Natural killer cell (primary cell): ENCODE data around the gene LYAR. TPM values are rescaled to one million over a fixed set of nuclear protein-coding genes. Genes with fewer than 3 reads are reported as not detected.

ENCODE experiments used
- ATAC-seq, 3 donors: fragments of 150-1000 bp in 2 of 3; fragments of 200-7000 bp in 1 of 3; cut with Tn5 transposase; 1 replicate in 1 of 3; 2 replicates in 2 of 3; pipeline ENCODE4 v1.10.0; 2021; ENCODE audit warnings: mild to moderate bottlenecking in 2 of 3, moderate library complexity in 2 of 3
- DNase-seq, 2 donors: peaks; one replicate each; pipeline versions ENCODE4 v3.0.0 to v3.0.0-alpha.2; 2013 to 2021; ENCODE audit warnings: mixed read lengths in 1 of 2
- H3K27ac ChIP-seq: one replicate; pipeline ENCODE4 v1.5.1; 2013; ENCODE audit warnings: mild to moderate bottlenecking, low read length
- H3K27me3 ChIP-seq: one replicate; pipeline ENCODE4 v1.6.1; 2013; ENCODE audit warnings: low read length; ENCODE audit not compliant: control insufficient read depth, insufficient read depth
- H3K36me3 ChIP-seq: one replicate; pipeline ENCODE4 v1.6.1; 2013; ENCODE audit warnings: low read length; ENCODE audit not compliant: control insufficient read depth, insufficient read depth
- H3K4me1 ChIP-seq: one replicate; pipeline ENCODE4 v1.6.1; 2013; ENCODE audit warnings: low read length; ENCODE audit not compliant: control insufficient read depth, insufficient read depth
- H3K4me3 ChIP-seq: one replicate; pipeline ENCODE4 v1.5.1; 2013; ENCODE audit warnings: low read length
- H3K9me3 ChIP-seq: one replicate; pipeline ENCODE4 v1.6.1; 2013; ENCODE audit warnings: low read length; ENCODE audit not compliant: control insufficient read depth, insufficient read depth
- H3K27ac Mint-ChIP-seq, 2 donors: one replicate each; pipeline ENCODE4 v1.8.0; 2022; ENCODE audit warnings: mild to moderate bottlenecking in 2 of 2, mixed read lengths in 2 of 2, moderate library complexity in 1 of 2
- H3K27me3 Mint-ChIP-seq, 2 donors: one replicate each; pipeline ENCODE4 v1.8.0; 2022; ENCODE audit warnings: low read depth in 2 of 2, mixed read lengths in 2 of 2
- H3K36me3 Mint-ChIP-seq: one replicate; pipeline ENCODE4 v1.8.0; 2022; ENCODE audit warnings: mixed read lengths
- H3K4me1 Mint-ChIP-seq, 2 donors: one replicate each; pipeline ENCODE4 v1.8.0; 2022; ENCODE audit warnings: mixed read lengths in 2 of 2
- H3K4me3 Mint-ChIP-seq: one replicate; pipeline ENCODE4 v1.8.0; 2022; ENCODE audit warnings: mild to moderate bottlenecking, moderate library complexity, mixed read lengths
- H3K9me3 Mint-ChIP-seq, 2 donors: one replicate each; pipeline ENCODE4 v1.8.0; 2022; ENCODE audit warnings: mixed read lengths in 2 of 2
- WGBS: methylation state at CpG from one replicate; pipeline ENCODE4 v1.1.7; 2013; ENCODE audit warnings: missing lambda C conversion rate; ENCODE audit not compliant: insufficient coverage; 5-methylcytosine and 5-hydroxymethylcytosine counted together
- intact Hi-C: fragments of 100-400 bp; cut with micrococcal nuclease; formaldehyde crosslinking; loops from one replicate; pipeline ENCODE4 v1.14.2; 2022
- total RNA-seq, 4 donors: library from RNA; stranded (reverse); fragments of 120-200 nt in 1 of 4; gene quantifications; one replicate each; pipeline versions ENCODE4 v1.2.3 to v1.2.4, GENCODE V29; 2013 to 2022
- TF ChIP-seq, protein P1 (sequence below): fragments of 200-600 bp; IDR thresholded peaks from one replicate; pipeline ENCODE4 v1.8.0; 2022; ENCODE audit warnings: antibody characterized with exemption

LYAR gene
- total RNA-seq, 3 donors from 2014 or later (not counting 1 experiment from before 2014, with no cell fraction given): 42.9 to 81.1 (median 55.8) TPM

DNA sequence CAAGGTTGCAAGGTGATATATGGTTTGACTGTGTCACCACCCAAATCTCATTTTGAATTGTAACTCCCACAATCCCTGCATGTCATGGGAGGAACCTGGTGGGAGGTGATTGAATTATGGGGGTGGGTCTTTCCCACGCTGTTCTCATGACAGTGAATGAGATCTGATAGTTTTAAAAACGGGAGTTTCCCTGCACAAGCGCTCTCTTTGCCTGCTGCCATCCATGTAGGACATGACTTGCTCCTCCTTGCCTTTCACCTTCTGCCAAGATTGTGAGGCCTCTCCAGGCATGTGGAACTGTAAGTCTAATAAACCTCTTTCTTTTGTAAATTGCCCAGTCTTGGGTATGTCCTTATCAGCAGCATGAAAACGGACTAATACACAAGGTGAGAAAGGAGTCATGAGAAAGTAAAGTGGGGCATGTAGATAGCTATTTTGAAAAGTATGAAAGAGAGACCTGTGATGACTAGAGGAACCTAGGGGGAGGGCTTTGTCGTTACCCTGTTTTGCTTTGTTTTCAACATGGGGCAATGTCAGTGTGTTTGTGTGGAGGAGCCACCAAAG, 6.4 kb upstream of the LYAR start:
- Histone ChIP-seq H3K27me3 (no peaks in the 10 kb centered on the region), H3K4me3 (no peak overlapping the region), H3K9me3 (no peaks in the 10 kb centered on the region), H3K36me3 (peaks cover 18% of the 10 kb centered on the region), H3K4me1 (no peaks in the 10 kb centered on the region), H3K27ac (no peak overlapping the region)
- ATAC-seq: no peak
- H3K9me3 Mint-ChIP-seq: no peaks in the 10 kb centered on the region
- H3K4me1 Mint-ChIP-seq: peaks cover 19 to 62% of the 10 kb centered on the region in 2 donors
- no peaks in the 10 kb centered on the region for H3K27me3 Mint-ChIP-seq
- 95% methylated on average over 5 of the region's 5 CpGs for WGBS
- no peak overlapping the region for H3K4me3 Mint-ChIP-seq
- H3K36me3 Mint-ChIP-seq: no peaks in the 10 kb centered on the region
- TF ChIP-seq, protein P1, sequence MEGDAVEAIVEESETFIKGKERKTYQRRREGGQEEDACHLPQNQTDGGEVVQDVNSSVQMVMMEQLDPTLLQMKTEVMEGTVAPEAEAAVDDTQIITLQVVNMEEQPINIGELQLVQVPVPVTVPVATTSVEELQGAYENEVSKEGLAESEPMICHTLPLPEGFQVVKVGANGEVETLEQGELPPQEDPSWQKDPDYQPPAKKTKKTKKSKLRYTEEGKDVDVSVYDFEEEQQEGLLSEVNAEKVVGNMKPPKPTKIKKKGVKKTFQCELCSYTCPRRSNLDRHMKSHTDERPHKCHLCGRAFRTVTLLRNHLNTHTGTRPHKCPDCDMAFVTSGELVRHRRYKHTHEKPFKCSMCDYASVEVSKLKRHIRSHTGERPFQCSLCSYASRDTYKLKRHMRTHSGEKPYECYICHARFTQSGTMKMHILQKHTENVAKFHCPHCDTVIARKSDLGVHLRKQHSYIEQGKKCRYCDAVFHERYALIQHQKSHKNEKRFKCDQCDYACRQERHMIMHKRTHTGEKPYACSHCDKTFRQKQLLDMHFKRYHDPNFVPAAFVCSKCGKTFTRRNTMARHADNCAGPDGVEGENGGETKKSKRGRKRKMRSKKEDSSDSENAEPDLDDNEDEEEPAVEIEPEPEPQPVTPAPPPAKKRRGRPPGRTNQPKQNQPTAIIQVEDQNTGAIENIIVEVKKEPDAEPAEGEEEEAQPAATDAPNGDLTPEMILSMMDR: no peak
- no peak for DNase-seq
- peak overlapping the region in 1 of 2 donors; percentile 29 for H3K27ac Mint-ChIP-seq
- intact Hi-C loops: no loop called here

DNA sequence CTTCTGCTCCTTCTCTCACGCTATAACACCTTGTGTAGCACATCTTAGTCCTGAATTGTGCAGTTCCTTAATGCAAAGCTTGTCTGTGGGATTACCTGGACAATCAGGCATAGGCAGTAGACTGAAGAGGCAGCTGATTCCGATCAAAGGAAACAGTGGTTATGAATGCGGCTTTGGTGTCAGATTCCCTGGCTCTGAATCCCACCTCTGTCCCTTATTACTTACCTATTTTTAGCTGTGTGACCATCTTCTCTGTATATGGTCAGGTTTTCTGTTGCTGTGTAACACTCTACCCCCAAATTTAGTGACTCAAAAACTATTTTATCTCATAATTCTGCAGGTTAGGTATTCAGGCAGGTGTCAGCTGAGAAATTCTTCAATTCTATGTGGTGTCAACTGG, 3.3 kb upstream of the LYAR start:
- Mint-ChIP-seq H3K27me3 (no peaks in the 10 kb centered on the region), H3K4me1 (peaks cover 37 to 72% of the 10 kb centered on the region in 2 donors)
- intact Hi-C loops: no loop called here

GRCh38 chr4:4289597-4289940, 385 bp downstream of the LYAR start:
- DNase-seq: no peak
- Histone ChIP-seq H3K9me3 (no peaks in the 10 kb centered on the region), H3K4me1 (peaks cover 21% of the 10 kb centered on the region), H3K27ac (peak overlapping the region; percentile 75), H3K36me3 (peaks cover 27% of the 10 kb centered on the region), H3K27me3 (no peaks in the 10 kb centered on the region), H3K4me3 (peak overlapping the region; percentile 83)
- H3K36me3 Mint-ChIP-seq: no peaks in the 10 kb centered on the region
- H3K27me3 Mint-ChIP-seq: no peaks in the 10 kb centered on the region
- TF ChIP-seq, protein P1: no peak
- peak overlapping the region; percentile 98 for H3K4me3 Mint-ChIP-seq
- ATAC-seq: peak; percentile 2 to 7 (median 3)
- peak overlapping the region; percentile 81 to 98 for H3K27ac Mint-ChIP-seq
- WGBS: 1% methylated on average over 10 of the region's 10 CpGs
- peaks cover 51 to 66% of the 10 kb centered on the region in 2 donors for H3K4me1 Mint-ChIP-seq
- no peaks in the 10 kb centered on the region for H3K9me3 Mint-ChIP-seq
- intact Hi-C loops: no loop called here

More for the DNA sequence above, 3.3 kb upstream of the LYAR start:
- Mint-ChIP-seq H3K36me3 (no peaks in the 10 kb centered on the region), H3K9me3 (no peaks in the 10 kb centered on the region), H3K27ac (peak overlapping the region in 1 of 2 donors; percentile 2), H3K4me3 (no peak overlapping the region)
- H3K27ac ChIP-seq: no peak overlapping the region
- no peaks in the 10 kb centered on the region for H3K27me3 ChIP-seq
- no peak for ATAC-seq
- peaks cover 21% of the 10 kb centered on the region for H3K4me1 ChIP-seq
- over 99% methylated on average over 3 of the region's 3 CpGs for WGBS
- no peak for DNase-seq
- H3K9me3 ChIP-seq: no peaks in the 10 kb centered on the region
- no peak overlapping the region for H3K4me3 ChIP-seq
- H3K36me3 ChIP-seq: peaks cover 10% of the 10 kb centered on the region
- TF ChIP-seq, protein P1: no peak

GRCh38 chr4:4289055-4289454, 899 bp downstream of the LYAR start:
- Histone ChIP-seq H3K36me3 (peaks cover 32% of the 10 kb centered on the region), H3K9me3 (no peaks in the 10 kb centered on the region), H3K4me1 (peaks cover 21% of the 10 kb centered on the region), H3K4me3 (peak overlapping the region; percentile 83), H3K27me3 (no peaks in the 10 kb centered on the region), H3K27ac (peak overlapping the region; percentile 75)
- H3K4me3 Mint-ChIP-seq: peak overlapping the region; percentile 98
- no peaks in the 10 kb centered on the region for H3K9me3 Mint-ChIP-seq
- peak overlapping the region; percentile 81 to 98 for H3K27ac Mint-ChIP-seq
- ATAC-seq (no peak), DNase-seq (no peak)
- intact Hi-C loops: no loop called here
- TF ChIP-seq, protein P1: no peak
- 37% methylated on average over 3 of the region's 3 CpGs for WGBS
- H3K36me3 Mint-ChIP-seq: no peaks in the 10 kb centered on the region
- H3K27me3 Mint-ChIP-seq: no peaks in the 10 kb centered on the region
- H3K4me1 Mint-ChIP-seq: peaks cover 52 to 66% of the 10 kb centered on the region in 2 donors
